H9 (cell line): Measurements from ENCODE around the gene GJA9. TPM values are rescaled to one million over a fixed set of nuclear protein-coding genes. Genes with fewer than 3 reads are reported as not detected.

Experiments
- DNase-seq: peaks from one replicate; pipeline ENCODE4 v3.0.0-alpha.2; 2017
- H2AFZ ChIP-seq: one replicate; pipeline ENCODE4 v1.6.1; 2013; ENCODE audit warnings: mild to moderate bottlenecking, low read length, control low read depth, moderate library complexity
- H2AK5ac ChIP-seq: 2 replicates; pipeline ENCODE4 v1.6.1; 2013; ENCODE audit warnings: low read length, control low read depth, mixed read lengths; ENCODE audit not compliant: insufficient read length
- H2BK120ac ChIP-seq: one replicate; pipeline ENCODE4 v1.6.1; 2013; ENCODE audit warnings: low read depth, mild to moderate bottlenecking, low read length, control low read depth, inconsistent platforms; ENCODE audit not compliant: poor library complexity, severe bottlenecking
- H2BK12ac ChIP-seq: 2 replicates; pipeline ENCODE4 v1.6.1; 2013; ENCODE audit warnings: low read length, control low read depth, mixed read lengths, low read depth; ENCODE audit not compliant: insufficient read length
- H2BK15ac ChIP-seq: 2 replicates; pipeline ENCODE4 v1.6.1; 2013; ENCODE audit warnings: low read depth, low read length, control low read depth
- H2BK20ac ChIP-seq: one replicate; pipeline ENCODE4 v1.6.1; 2013; ENCODE audit warnings: low read depth, mild to moderate bottlenecking, low read length, control low read depth, inconsistent platforms; ENCODE audit not compliant: poor library complexity, severe bottlenecking
- H2BK5ac ChIP-seq: 2 replicates; pipeline ENCODE4 v1.6.1; 2013; ENCODE audit warnings: low read length, control low read depth, mixed read lengths; ENCODE audit not compliant: insufficient read length
- H3K14ac ChIP-seq: 2 replicates; pipeline ENCODE4 v1.6.1; 2013; ENCODE audit warnings: low read length, control low read depth; ENCODE audit not compliant: insufficient read depth
- H3K18ac ChIP-seq: 2 replicates; pipeline ENCODE4 v1.6.1; 2013; ENCODE audit warnings: low read depth, mild to moderate bottlenecking, mixed read lengths, low read length, control low read depth; ENCODE audit not compliant: insufficient read length
- H3K23ac ChIP-seq: 2 replicates; pipeline ENCODE4 v1.6.1; 2013; ENCODE audit warnings: low read length, control low read depth, mixed read lengths, low read depth; ENCODE audit not compliant: insufficient read length
- H3K23me2 ChIP-seq: 2 replicates; pipeline ENCODE4 v1.6.1; 2013; ENCODE audit warnings: low read depth, mild to moderate bottlenecking, mixed read lengths, low read length, control low read depth; ENCODE audit not compliant: insufficient read length, poor library complexity, severe bottlenecking
- H3K27ac ChIP-seq: 2 replicates; pipeline ENCODE4 v1.5.1; 2013; ENCODE audit warnings: low read length, control low read depth, mixed read lengths, low read depth; ENCODE audit not compliant: insufficient read length
- H3K27me3 ChIP-seq: 2 replicates; pipeline ENCODE4 v1.6.1; 2013; ENCODE audit warnings: low read length, control low read depth, inconsistent platforms; ENCODE audit not compliant: insufficient read depth
- H3K4ac ChIP-seq: 2 replicates; pipeline ENCODE4 v1.6.1; 2013; ENCODE audit warnings: low read depth, mild to moderate bottlenecking, control low read depth, inconsistent platforms, low read length, moderate library complexity
- H3K4me1 ChIP-seq: 2 replicates; pipeline ENCODE4 v1.6.1; 2013; ENCODE audit warnings: low read length, control low read depth, inconsistent platforms; ENCODE audit not compliant: insufficient read depth
- H3K4me2 ChIP-seq: 2 replicates; pipeline ENCODE4 v1.6.1; 2013; ENCODE audit warnings: low read length, control low read depth, mixed read lengths; ENCODE audit not compliant: insufficient read length, insufficient read depth
- H3K56ac ChIP-seq: 2 replicates; pipeline ENCODE4 v1.6.1; 2013; ENCODE audit warnings: low read depth, mild to moderate bottlenecking, mixed read lengths, low read length, control low read depth; ENCODE audit not compliant: insufficient read length
- H3K79me1 ChIP-seq: 2 replicates; pipeline ENCODE4 v1.6.1; 2013; ENCODE audit warnings: low read depth, mild to moderate bottlenecking, moderate library complexity, low read length, control low read depth, inconsistent platforms; ENCODE audit not compliant: insufficient read depth, poor library complexity, severe bottlenecking
- H3K79me2 ChIP-seq: 2 replicates; pipeline ENCODE4 v1.6.1; 2013; ENCODE audit warnings: low read length, control low read depth, inconsistent platforms; ENCODE audit not compliant: insufficient read depth
- H3K9ac ChIP-seq: 2 replicates; pipeline ENCODE4 v1.6.1; 2013; ENCODE audit warnings: low read length, control low read depth, mixed read lengths; ENCODE audit not compliant: insufficient read length; ENCODE audit errors: extremely low read depth
- H3K9me3 ChIP-seq: one replicate; pipeline ENCODE4 v1.6.1; 2013; ENCODE audit warnings: low read depth, low read length, inconsistent platforms; ENCODE audit not compliant: control insufficient read depth
- H3T11ph ChIP-seq: one replicate; pipeline ENCODE4 v1.6.1; 2013; ENCODE audit warnings: mild to moderate bottlenecking, low read length, control low read depth, inconsistent platforms
- H4K20me1 ChIP-seq: one replicate; pipeline ENCODE4 v1.6.1; 2013; ENCODE audit not compliant: control insufficient read depth, insufficient read length, insufficient read depth
- H4K5ac ChIP-seq: 2 replicates; pipeline ENCODE4 v1.6.1; 2013; ENCODE audit warnings: low read depth, mild to moderate bottlenecking, mixed read lengths, low read length, control low read depth; ENCODE audit not compliant: insufficient read length
- H4K8ac ChIP-seq: replicated peaks from 2 replicates; pipeline ENCODE4 v1.6.1; 2013; ENCODE audit warnings: low read length, control low read depth, mixed read lengths, low read depth; ENCODE audit not compliant: insufficient read length
- H4K91ac ChIP-seq: 2 replicates; pipeline ENCODE4 v1.6.1; 2013; ENCODE audit warnings: low read depth, mild to moderate bottlenecking, moderate library complexity, mixed read lengths, low read length, control low read depth; ENCODE audit not compliant: insufficient read length
- H3K27ac Mint-ChIP-seq, 3 experiments: 2 replicates in 2 of 3; 3 replicates in 1 of 3; pipeline ENCODE4 v1.8.0; 2020 to 2021; ENCODE audit warnings: mixed read lengths in 3 of 3, mild to moderate bottlenecking in 1 of 3, moderate library complexity in 1 of 3
- H3K27me3 Mint-ChIP-seq: 2 replicates; pipeline ENCODE4 v1.8.0; 2021; ENCODE audit warnings: low read depth, mild to moderate bottlenecking, moderate library complexity, mixed read lengths
- H3K36me3 Mint-ChIP-seq, 3 experiments: 2 replicates in 2 of 3; 3 replicates in 1 of 3; pipeline ENCODE4 v1.8.0; 2020 to 2021; ENCODE audit warnings: low read depth in 3 of 3, mixed read lengths in 3 of 3; ENCODE audit not compliant: insufficient read depth in 1 of 3
- H3K4me1 Mint-ChIP-seq, 2 experiments: 2 replicates each; pipeline ENCODE4 v1.8.0; 2020; ENCODE audit warnings: mixed read lengths in 2 of 2
- H3K4me3 Mint-ChIP-seq, 2 experiments: 2 replicates in 1 of 2; 3 replicates in 1 of 2; pipeline ENCODE4 v1.8.0; 2020 to 2021; ENCODE audit warnings: mild to moderate bottlenecking in 2 of 2, mixed read lengths in 2 of 2, moderate library complexity in 1 of 2
- H3K9me3 Mint-ChIP-seq, 2 experiments: 2 replicates in 1 of 2; 3 replicates in 1 of 2; pipeline ENCODE4 v1.8.0; 2020; ENCODE audit warnings: mild to moderate bottlenecking in 2 of 2, mixed read lengths in 2 of 2, moderate library complexity in 1 of 2
- CTCF ChIP-seq: fragments of 200-600 bp; sonication (generic); conservative IDR thresholded peaks from 3 replicates; pipeline ENCODE4 v1.8.0; 2021; ENCODE audit warnings: antibody characterized with exemption, mild to moderate bottlenecking
- WGBS: extraction: QIAGEN DNeasy Blood & Tissue Kit; methylation state at CpG from one replicate; pipeline ENCODE4 v1.1.7; 2013; ENCODE audit warnings: missing lambda C conversion rate, low lambda C conversion rate, mixed read lengths; ENCODE audit not compliant: insufficient read length; ENCODE audit errors: extremely low coverage; 5-methylcytosine and 5-hydroxymethylcytosine counted together
- total RNA-seq: library from RNA; stranded (reverse); gene quantifications from 2 replicates; pipeline ENCODE4 v1.2.1, GENCODE V29; 2021

Gene GJA9
- total RNA-seq, 1 experiment from 2014 or later, result not detected

GRCh38 chr1:38918568-38918967, 37.2 kb upstream of the GJA9 start:
- H3K4me1 Mint-ChIP-seq, result peaks cover 6% of the 10 kb centered on the region in 2 experiments

More at GRCh38 chr1:38918568-38918967, 37.2 kb upstream of the GJA9 start:
- Histone ChIP-seq H3K27ac (no peak overlapping the region), H3K23ac (no peak overlapping the region), H4K91ac (no peak overlapping the region), H3K79me1 (no peaks in the 10 kb centered on the region), H4K20me1 (no peaks in the 10 kb centered on the region), H3K4ac (no peak overlapping the region), H2BK5ac (no peak overlapping the region), H3K79me2 (no peaks in the 10 kb centered on the region), H2AK5ac (no peak overlapping the region), H4K5ac (no peak overlapping the region), H3K4me1 (no peaks in the 10 kb centered on the region), H3K27me3 (no peaks in the 10 kb centered on the region), H3K23me2 (no peaks in the 10 kb centered on the region), H2BK20ac (no peak overlapping the region), H3K9me3 (no peaks in the 10 kb centered on the region), H2AFZ (no peak overlapping the region), H3K9ac (no peak overlapping the region), H3K4me2 (no peak overlapping the region), H3T11ph (no peak overlapping the region), H2BK15ac (no peak overlapping the region), H2BK120ac (no peak overlapping the region), H3K18ac (no peak overlapping the region), H4K8ac (no peak overlapping the region), H3K56ac (no peak overlapping the region), H2BK12ac (no peak overlapping the region), H3K14ac (no peak overlapping the region)
- Mint-ChIP-seq H3K4me3 (no peak overlapping the region), H3K27me3 (no peaks in the 10 kb centered on the region), H3K27ac (no peak overlapping the region; a peak in 1 of 7 replicates), H3K36me3 (no peaks in the 10 kb centered on the region), H3K9me3 (no peaks in the 10 kb centered on the region; a peak in 1 of 5 replicates)
- no CpG with 5 or more reads among the region's 5 CpGs for WGBS
- no peak for TF ChIP-seq CTCF
- no peak for DNase-seq
